Neuronal stem cell (in vitro differentiated cells): ENCODE data around the gene NRG3.
"Not testable (repeated sequence)": the region's sequence is repeated elsewhere in the genome, so short reads cannot be mapped to it uniquely, and the experiment has no call there.

ENCODE experiments used
- DNase-seq: peaks from one replicate; pipeline ENCODE4 v3.0.0-alpha.2; 2013; ENCODE audit warnings: low spot score
- H2AFZ ChIP-seq: one replicate; pipeline ENCODE4 v1.6.1; 2013; ENCODE audit warnings: mild to moderate bottlenecking, low read length, inconsistent platforms
- H2AK5ac ChIP-seq: 2 replicates; pipeline ENCODE4 v1.6.1; 2013; ENCODE audit warnings: low read depth, mild to moderate bottlenecking, inconsistent platforms, low read length, moderate library complexity, mixed read lengths
- H2BK120ac ChIP-seq: 2 replicates; pipeline ENCODE4 v1.6.1; 2013; ENCODE audit warnings: low read depth, mild to moderate bottlenecking, inconsistent platforms, low read length, moderate library complexity, mixed read lengths
- H2BK12ac ChIP-seq: one replicate; pipeline ENCODE4 v1.6.1; 2013; ENCODE audit warnings: low read length, inconsistent platforms
- H2BK15ac ChIP-seq: 2 replicates; pipeline ENCODE4 v1.6.1; 2013; ENCODE audit warnings: mild to moderate bottlenecking, low read length, inconsistent platforms, mixed read lengths
- H2BK5ac ChIP-seq: one replicate; pipeline ENCODE4 v1.6.1; 2013; ENCODE audit warnings: inconsistent platforms, mild to moderate bottlenecking, low read length, moderate library complexity
- H3K14ac ChIP-seq: one replicate; pipeline ENCODE4 v1.6.1; 2013; ENCODE audit warnings: low read length, inconsistent platforms
- H3K18ac ChIP-seq: 2 replicates; pipeline ENCODE4 v1.6.1; 2013; ENCODE audit warnings: low read length, inconsistent platforms
- H3K23ac ChIP-seq: 2 replicates; pipeline ENCODE4 v1.6.1; 2013; ENCODE audit warnings: low read depth, mild to moderate bottlenecking, mixed read lengths, low read length, inconsistent platforms; ENCODE audit not compliant: poor library complexity
- H3K27ac ChIP-seq: replicated peaks from 3 replicates; pipeline ENCODE4 v1.5.1; 2013; ENCODE audit warnings: low read length, inconsistent platforms
- H3K27me3 ChIP-seq, 3 experiments: 2 replicates each; pipeline ENCODE4 v1.6.1; 2013; ENCODE audit warnings: low read length in 3 of 3, mild to moderate bottlenecking in 2 of 3, inconsistent platforms in 1 of 3, low read depth in 1 of 3, mixed read lengths in 1 of 3, moderate library complexity in 1 of 3; ENCODE audit not compliant: control insufficient read depth in 3 of 3, insufficient read depth in 3 of 3
- H3K36me3 ChIP-seq, 2 donors: replicated peaks in 1 of 2; 2 replicates each; pipeline ENCODE4 v1.6.1; 2013; ENCODE audit warnings: low read length in 2 of 2; ENCODE audit not compliant: control insufficient read depth in 2 of 2, insufficient read depth in 2 of 2
- H3K4ac ChIP-seq: 2 replicates; pipeline ENCODE4 v1.6.1; 2013; ENCODE audit warnings: inconsistent platforms, mild to moderate bottlenecking, low read length, moderate library complexity
- H3K4me1 ChIP-seq, 2 donors: 1 replicate in 1 of 2; 2 replicates in 1 of 2; pipeline ENCODE4 v1.6.1; 2013; ENCODE audit warnings: low read length in 2 of 2, low read depth in 1 of 2; ENCODE audit not compliant: control insufficient read depth in 2 of 2, insufficient read depth in 1 of 2
- H3K4me2 ChIP-seq: one replicate; pipeline ENCODE4 v1.6.1; 2013; ENCODE audit warnings: mild to moderate bottlenecking, low read length, inconsistent platforms; ENCODE audit not compliant: insufficient read depth, poor library complexity, severe bottlenecking
- H3K4me3 ChIP-seq, 2 donors: 2 replicates each; pipeline ENCODE4 v1.5.1; 2013; ENCODE audit warnings: low read length in 2 of 2, mild to moderate bottlenecking in 2 of 2, inconsistent platforms in 1 of 2, moderate library complexity in 1 of 2
- H3K79me1 ChIP-seq: one replicate; pipeline ENCODE4 v1.6.1; 2013; ENCODE audit warnings: low read depth, mild to moderate bottlenecking, inconsistent platforms, low read length, moderate library complexity
- H3K9ac ChIP-seq: one replicate; pipeline ENCODE4 v1.6.1; 2013; ENCODE audit warnings: mild to moderate bottlenecking, low read depth, low read length, inconsistent platforms; ENCODE audit not compliant: poor library complexity
- H3K9me3 ChIP-seq, 2 donors: replicated peaks in 1 of 2; 2 replicates each; pipeline versions ENCODE3 to v1.6.1; 2013; ENCODE audit warnings: low read length in 2 of 2, mild to moderate bottlenecking in 2 of 2, inconsistent platforms in 1 of 2, low read depth in 1 of 2, mixed read lengths in 1 of 2, moderate library complexity in 1 of 2; ENCODE audit not compliant: control insufficient read depth in 2 of 2, insufficient read depth in 1 of 2
- H4K8ac ChIP-seq: one replicate; pipeline ENCODE4 v1.6.1; 2013; ENCODE audit warnings: low read depth, mild to moderate bottlenecking, inconsistent platforms, low read length, moderate library complexity
- H4K91ac ChIP-seq: one replicate; pipeline ENCODE4 v1.6.1; 2013; ENCODE audit warnings: low read length, low read depth, mild to moderate bottlenecking, inconsistent platforms; ENCODE audit not compliant: poor library complexity
- WGBS, 2 donors: extraction: QIAGEN DNeasy Blood & Tissue Kit; methylation state at CpG; one replicate each; pipeline ENCODE4 v1.1.7; 2013; ENCODE audit warnings: missing lambda C conversion rate in 2 of 2, mixed read lengths in 1 of 2; ENCODE audit not compliant: insufficient read length in 2 of 2, insufficient replicate concordance in 1 of 2; ENCODE audit errors: extremely low coverage in 2 of 2; 5-methylcytosine and 5-hydroxymethylcytosine counted together

The NRG3 gene

GRCh38 chr10:82041018-82041417 lies 166.0 kb downstream of the NRG3 start:
- Histone ChIP-seq H2BK120ac (no peak overlapping the region), H3K18ac (no peak overlapping the region), H4K91ac (no peak overlapping the region), H3K14ac (no peak overlapping the region), H3K4ac (no peak overlapping the region), H3K4me3 (no peak overlapping the region), H3K9ac (no peak overlapping the region), H2BK15ac (no peak overlapping the region), H3K4me2 (no peak overlapping the region), H3K36me3 (no peaks in the 10 kb centered on the region), H3K23ac (no peak overlapping the region), H3K27me3 (no peaks in the 10 kb centered on the region), H2BK5ac (no peak overlapping the region), H2AFZ (no peak overlapping the region), H3K9me3 (no peaks in the 10 kb centered on the region), H2BK12ac (no peak overlapping the region), H3K27ac (no peak overlapping the region), H3K79me1 (no peaks in the 10 kb centered on the region), H2AK5ac (no peak overlapping the region), H4K8ac (no peak overlapping the region), H3K4me1 (no peaks in the 10 kb centered on the region)
- no peak for DNase-seq
- no CpG with 5 or more reads among the region's 2 CpGs for WGBS, 2 donors

GRCh38 chr10:82056391-82056790 lies 181.4 kb downstream of the NRG3 start:
- DNase-seq: no peak
- Histone ChIP-seq H2BK120ac (no peak overlapping the region), H3K36me3 (no peaks in the 10 kb centered on the region), H3K4me3 (no peak overlapping the region), H3K4me2 (no peak overlapping the region), H2BK12ac (no peak overlapping the region), H3K79me1 (no peaks in the 10 kb centered on the region), H3K27ac (no peak overlapping the region), H3K18ac (no peak overlapping the region), H4K91ac (no peak overlapping the region), H3K4me1 (no peaks in the 10 kb centered on the region), H2AFZ (no peak overlapping the region), H3K14ac (no peak overlapping the region), H3K9ac (no peak overlapping the region), H2AK5ac (no peak overlapping the region), H2BK5ac (no peak overlapping the region), H3K4ac (no peak overlapping the region), H3K9me3 (no peaks in the 10 kb centered on the region), H3K27me3 (no peaks in the 10 kb centered on the region), H2BK15ac (no peak overlapping the region), H4K8ac (no peak overlapping the region), H3K23ac (no peak overlapping the region)
- WGBS, 2 donors: no CpG with 5 or more reads among the region's 1 CpG

- H4K8ac ChIP-seq, DNase-seq, H3K23ac ChIP-seq, H2BK120ac ChIP-seq, H2AK5ac ChIP-seq, H3K9ac ChIP-seq, H3K79me1 ChIP-seq, H2BK5ac ChIP-seq, H2BK15ac ChIP-seq, H2AFZ ChIP-seq, H4K91ac ChIP-seq, H3K27me3 ChIP-seq, H3K4ac ChIP-seq, H3K4me1 ChIP-seq, H3K36me3 ChIP-seq, H3K14ac ChIP-seq, H3K18ac ChIP-seq, H3K4me3 ChIP-seq, H3K9me3 ChIP-seq, H3K27ac ChIP-seq, H2BK12ac ChIP-seq, H3K4me2 ChIP-seq: not testable (repeated sequence)
- no CpG with 5 or more reads among the region's 6 CpGs for WGBS, 2 donors
Measured at GRCh38 chr10:82067192-82067591, 192.2 kb downstream of the NRG3 start.

GRCh38 chr10:82068501-82068900 lies 193.5 kb downstream of the NRG3 start:
- Histone ChIP-seq H3K4ac (no peak overlapping the region), H3K36me3 (no peaks in the 10 kb centered on the region)

More at GRCh38 chr10:82068501-82068900, 193.5 kb downstream of the NRG3 start:
- no peak overlapping the region for H2BK15ac ChIP-seq
- H3K4me2 ChIP-seq: no peak overlapping the region
- no peak overlapping the region for H3K4me3 ChIP-seq
- DNase-seq: no peak
- H2BK12ac ChIP-seq: no peak overlapping the region
- H2AFZ ChIP-seq: no peak overlapping the region
- H3K18ac ChIP-seq: no peak overlapping the region
- no peaks in the 10 kb centered on the region for H3K27me3 ChIP-seq
- peaks cover 0 to 1% of the 10 kb centered on the region in 2 donors for H3K4me1 ChIP-seq
- no peaks in the 10 kb centered on the region for H3K9me3 ChIP-seq
- WGBS, 2 donors: no CpG with 5 or more reads among the region's 2 CpGs
- H3K79me1 ChIP-seq: no peaks in the 10 kb centered on the region
- no peak overlapping the region for H3K27ac ChIP-seq
- H3K9ac ChIP-seq: no peak overlapping the region
- H3K23ac ChIP-seq: no peak overlapping the region
- H4K91ac ChIP-seq: no peak overlapping the region
- H3K14ac ChIP-seq: no peak overlapping the region
- H2BK5ac ChIP-seq: no peak overlapping the region
- no peak overlapping the region for H2AK5ac ChIP-seq
- no peak overlapping the region for H4K8ac ChIP-seq
- no peak overlapping the region for H2BK120ac ChIP-seq
